Activated CD4-positive, alpha-beta T cell treated with anti-CD3 and anti-CD28 coated beads for 1 hour (primary cell): ENCODE results near the gene CLEC2L.

ENCODE experiments used
- DNase-seq: peaks from one replicate; pipeline ENCODE4 v3.0.0-alpha.2; 2020

Gene CLEC2L

GRCh38 chr7:139523199-139523941 lies at the start of gene CLEC2L:
Gene CLEC2L (plus strand): TSS chr7:139523685. CDS start chr7:139523928, 243 bp downstream.
- no peak for DNase-seq

GRCh38 chr7:139476139-139476538 lies 47.3 kb upstream of the CLEC2L start:
- DNase-seq = no peak

- no peak for DNase-seq
Observed at GRCh38 chr7:139476891-139477290, 46.6 kb upstream of the CLEC2L start.

GRCh38 chr7:139479620-139480019 lies 43.9 kb upstream of the CLEC2L start:
- DNase-seq = no peak

- no peak for DNase-seq
Observed at GRCh38 chr7:139481364-139481763, 42.1 kb upstream of the CLEC2L start.

- no peak for DNase-seq
Observed at GRCh38 chr7:139482122-139482521, 41.4 kb upstream of the CLEC2L start.

- DNase-seq = no peak
Observed at GRCh38 chr7:139482662-139483466, 40.6 kb upstream of the CLEC2L start.

- no peak for DNase-seq
Observed at GRCh38 chr7:139487366-139488080, 36.0 kb upstream of the CLEC2L start.

- DNase-seq = no peak
Observed at GRCh38 chr7:139488810-139489209, 34.7 kb upstream of the CLEC2L start.

GRCh38 chr7:139490130-139490529 lies 33.4 kb upstream of the CLEC2L start:
- no peak for DNase-seq

GRCh38 chr7:139492293-139492692 lies 31.2 kb upstream of the CLEC2L start:
- DNase-seq = no peak

- no peak for DNase-seq
Observed at GRCh38 chr7:139494835-139495579, 28.5 kb upstream of the CLEC2L start.

- no peak for DNase-seq
Observed at GRCh38 chr7:139495580-139496125, 27.8 kb upstream of the CLEC2L start.

GRCh38 chr7:139496528-139496927 lies 27.0 kb upstream of the CLEC2L start:
- no peak for DNase-seq

- no peak for DNase-seq
Observed at GRCh38 chr7:139500770-139501138, 22.7 kb upstream of the CLEC2L start.

GRCh38 chr7:139502226-139502625 lies 21.3 kb upstream of the CLEC2L start:
- no peak for DNase-seq

- no peak for DNase-seq
Observed at GRCh38 chr7:139505563-139505962, 17.9 kb upstream of the CLEC2L start.

- DNase-seq = no peak
Observed at GRCh38 chr7:139509535-139509934, 13.9 kb upstream of the CLEC2L start.

- no peak for DNase-seq
Observed at GRCh38 chr7:139511315-139511714, 12.2 kb upstream of the CLEC2L start.

GRCh38 chr7:139515266-139515665 lies 8.2 kb upstream of the CLEC2L start:
- no peak for DNase-seq

- no peak for DNase-seq
Observed at GRCh38 chr7:139521439-139521838, 2.0 kb upstream of the CLEC2L start.

- DNase-seq = no peak
Observed at GRCh38 chr7:139522830-139523198, 671 bp upstream of the CLEC2L start.
